Measurements from ENCODE around the gene AIP.
"Not testable (repeated sequence)": the region's sequence is repeated elsewhere in the genome, so short reads cannot be mapped to it uniquely, and the experiment has no call there.

The AIP gene

GRCh38 chr11:67469508-67469811, 13.4 kb upstream of the AIP start:
- DNase-seq, result no peak

GRCh38 chr11:67470337-67471002, 12.4 kb upstream of the AIP start:
- DNase-seq, result no peak

GRCh38 chr11:67472882-67473281, 9.9 kb upstream of the AIP start:
- DNase-seq, result no peak

- DNase-seq, result not testable (repeated sequence)
Measured at GRCh38 chr11:67476692-67477091, 6.1 kb upstream of the AIP start.

GRCh38 chr11:67477344-67478050, 5.3 kb upstream of the AIP start:
- DNase-seq, result not testable (repeated sequence)

- DNase-seq, result no peak
Measured at GRCh38 chr11:67482275-67482826, 475 bp upstream of the AIP start.

GRCh38 chr11:67483831-67484665, 1.2 kb downstream of the AIP start:
- DNase-seq, result no peak

GRCh38 chr11:67484847-67485311, 2.1 kb downstream of the AIP start:
- no peak for DNase-seq

- DNase-seq, result not testable (repeated sequence)
Measured at GRCh38 chr11:67485873-67486361, 3.1 kb downstream of the AIP start.

- DNase-seq, result no peak
Measured at GRCh38 chr11:67486481-67487195, 3.8 kb downstream of the AIP start.

- DNase-seq, result no peak
Measured at GRCh38 chr11:67489203-67489884, 6.5 kb downstream of the AIP start.

GRCh38 chr11:67489885-67490726, 7.3 kb downstream of the AIP start:
- DNase-seq, result no peak

GRCh38 chr11:67490727-67491065, 7.9 kb downstream of the AIP start:
- no peak for DNase-seq

- no peak for DNase-seq
Measured at GRCh38 chr11:67491276-67492068, 8.6 kb downstream of the AIP start.

GRCh38 chr11:67492069-67492727, 9.4 kb downstream of the AIP start:
- DNase-seq, result no peak

- DNase-seq, result no peak
Measured at GRCh38 chr11:67492801-67493547, 10.1 kb downstream of the AIP start.

- DNase-seq, result no peak
Measured at GRCh38 chr11:67493548-67494370, 10.9 kb downstream of the AIP start.
